Keratinocyte (primary cell): ENCODE results near the gene HIVEP2.

ENCODE experiments used
- EZH2 ChIP-seq: IDR thresholded peaks from one replicate; pipeline ENCODE4 v1.6.1; 2012; ENCODE audit warnings: inconsistent platforms, mild to moderate bottlenecking, low read length, moderate library complexity
- TF ChIP-seq, protein P1 (sequence below), 3 experiments: IDR thresholded peaks in 1 of 3; conservative IDR thresholded peaks in 1 of 3; optimal IDR thresholded peaks in 1 of 3; 2 replicates in 2 of 3; 3 replicates in 1 of 3; pipeline versions ENCODE3 to v1.5.1; 2011; ENCODE audit warnings: low read length in 3 of 3, mild to moderate bottlenecking in 3 of 3, moderate library complexity in 2 of 3, control low read depth in 1 of 3, inconsistent platforms in 1 of 3; ENCODE audit not compliant: insufficient read depth in 2 of 3; ENCODE audit errors: extremely low read depth in 1 of 3

GRCh38 chr6:142887517-142887916 is 57.5 kb downstream of the HIVEP2 start:
- TF ChIP-seq, protein P1, sequence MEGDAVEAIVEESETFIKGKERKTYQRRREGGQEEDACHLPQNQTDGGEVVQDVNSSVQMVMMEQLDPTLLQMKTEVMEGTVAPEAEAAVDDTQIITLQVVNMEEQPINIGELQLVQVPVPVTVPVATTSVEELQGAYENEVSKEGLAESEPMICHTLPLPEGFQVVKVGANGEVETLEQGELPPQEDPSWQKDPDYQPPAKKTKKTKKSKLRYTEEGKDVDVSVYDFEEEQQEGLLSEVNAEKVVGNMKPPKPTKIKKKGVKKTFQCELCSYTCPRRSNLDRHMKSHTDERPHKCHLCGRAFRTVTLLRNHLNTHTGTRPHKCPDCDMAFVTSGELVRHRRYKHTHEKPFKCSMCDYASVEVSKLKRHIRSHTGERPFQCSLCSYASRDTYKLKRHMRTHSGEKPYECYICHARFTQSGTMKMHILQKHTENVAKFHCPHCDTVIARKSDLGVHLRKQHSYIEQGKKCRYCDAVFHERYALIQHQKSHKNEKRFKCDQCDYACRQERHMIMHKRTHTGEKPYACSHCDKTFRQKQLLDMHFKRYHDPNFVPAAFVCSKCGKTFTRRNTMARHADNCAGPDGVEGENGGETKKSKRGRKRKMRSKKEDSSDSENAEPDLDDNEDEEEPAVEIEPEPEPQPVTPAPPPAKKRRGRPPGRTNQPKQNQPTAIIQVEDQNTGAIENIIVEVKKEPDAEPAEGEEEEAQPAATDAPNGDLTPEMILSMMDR (optimal IDR thresholded peaks at IDR 0.05 in 1 of 3, IDR thresholded peaks at IDR 0.05 in 1 of 3, conservative IDR thresholded peaks at IDR 0.05 in 1 of 3; ENCODE audit: extremely low read depth in 1 of 3, insufficient read depth in 2 of 3, low read length in 3 of 3), result no peak
- TF ChIP-seq EZH2, result no peak
